Hippocampal formation (tissue), 2 donors: ENCODE data around the gene OTOS.
A peak's percentile ranks its signal among the peaks of the same experiment; 100 is the strongest.

Experiments used
- DNase-seq, 2 donors: peaks; one replicate each; lab custom pipeline; 2025; lab: John Stamatoyannopoulos, UW

Gene OTOS

GRCh38 chr2:240151477-240152031 lies 11.1 kb upstream of the OTOS start:
- DNase-seq = no peak

- no peak for DNase-seq
These were observed 9.7 kb upstream of the OTOS start for GRCh38 chr2:240149943-240150784.

- DNase-seq = no peak
These were observed 7.6 kb upstream of the OTOS start for GRCh38 chr2:240147911-240148587.

GRCh38 chr2:240147382-240147781 lies 6.9 kb upstream of the OTOS start:
- DNase-seq = no peak

- no peak for DNase-seq
These were observed 6.3 kb upstream of the OTOS start for GRCh38 chr2:240146627-240147278.

GRCh38 chr2:240146141-240146561 lies 5.7 kb upstream of the OTOS start:
- DNase-seq = no peak

GRCh38 chr2:240145461-240145860 lies 5.0 kb upstream of the OTOS start:
- DNase-seq = no peak

- no peak for DNase-seq
These were observed 4.3 kb upstream of the OTOS start for GRCh38 chr2:240144649-240145261.

GRCh38 chr2:240143801-240144648 lies 3.6 kb upstream of the OTOS start:
- peak; percentile 15 to 74 for DNase-seq

- DNase-seq = no peak
These were observed 2.8 kb upstream of the OTOS start for GRCh38 chr2:240143276-240143675.

- no peak for DNase-seq
These were observed 2.4 kb upstream of the OTOS start for GRCh38 chr2:240142859-240143258.

GRCh38 chr2:240142256-240142775 lies 1.9 kb upstream of the OTOS start:
- no peak for DNase-seq

GRCh38 chr2:240141736-240142135 lies 1.3 kb upstream of the OTOS start:
- no peak for DNase-seq

GRCh38 chr2:240140920-240141319 lies 462 bp upstream of the OTOS start:
- no peak for DNase-seq

GRCh38 chr2:240139666-240140393 lies 628 bp downstream of the OTOS start:
- no peak for DNase-seq

GRCh38 chr2:240139011-240139441 lies 1.4 kb downstream of the OTOS start:
- DNase-seq = no peak

- no peak for DNase-seq
These were observed 2.0 kb downstream of the OTOS start for GRCh38 chr2:240138254-240138984.

- no peak for DNase-seq
These were observed 2.7 kb downstream of the OTOS start for GRCh38 chr2:240137596-240138253.
